Activated B cell treated with CpG ODN at 0.5 μM for 24 hours (primary cell): ENCODE data around the gene EPX. TPM values are rescaled to one million over a fixed set of nuclear protein-coding genes. Genes with fewer than 3 reads are reported as not detected.

Experiments
- ATAC-seq: fragments of 200-7000 bp; cut with Tn5 transposase; one replicate; pipeline ENCODE4 v1.10.0; 2021; ENCODE audit warnings: low read depth, mild to moderate bottlenecking, moderate library complexity
- CTCF ChIA-PET: fragments of 350-600 bp; sonication (Branson Sonifier 250); formaldehyde crosslinking; loops from one replicate; lab custom pipeline; 2021; ENCODE audit warnings: antibody characterized with exemption; lab: Charles Lee
- POLR2A ChIA-PET: fragments of 350-600 bp; sonication (Branson Sonifier 250); formaldehyde crosslinking; loops from one replicate; lab custom pipeline; 2021; ENCODE audit warnings: antibody characterized with exemption; lab: Charles Lee
- DNase-seq: peaks from one replicate; pipeline ENCODE4 v3.0.0; 2022
- H3K27ac Mint-ChIP-seq: one replicate; pipeline ENCODE4 v1.8.0; 2020; ENCODE audit warnings: mixed read lengths
- H3K27me3 Mint-ChIP-seq: one replicate; pipeline ENCODE4 v1.8.0; 2021; ENCODE audit warnings: mixed read lengths
- H3K36me3 Mint-ChIP-seq: one replicate; pipeline ENCODE4 v1.8.0; 2021; ENCODE audit warnings: low read depth, mixed read lengths
- H3K4me1 Mint-ChIP-seq: one replicate; pipeline ENCODE4 v1.8.0; 2021; ENCODE audit warnings: mixed read lengths
- H3K4me3 Mint-ChIP-seq: one replicate; pipeline ENCODE4 v1.8.0; 2020; ENCODE audit warnings: mild to moderate bottlenecking, mixed read lengths
- H3K9me3 Mint-ChIP-seq: one replicate; pipeline ENCODE4 v1.8.0; 2020; ENCODE audit warnings: mixed read lengths
- intact Hi-C: fragments of 100-400 bp; cut with micrococcal nuclease; formaldehyde crosslinking; loops from one replicate; pipeline ENCODE4 v1.15.1; 2024
- total RNA-seq: library from RNA; stranded (reverse); gene quantifications from 2 replicates; pipeline ENCODE4 v1.2.3, GENCODE V29; 2022
- TF ChIP-seq, protein P1 (sequence below): fragments of 200-600 bp; IDR thresholded peaks from one replicate; pipeline ENCODE4 v1.8.0; 2022; ENCODE audit warnings: antibody characterized with exemption, mild to moderate bottlenecking

EPX gene
- total RNA-seq, 1 donor from 2014 or later: not detected

DNA sequence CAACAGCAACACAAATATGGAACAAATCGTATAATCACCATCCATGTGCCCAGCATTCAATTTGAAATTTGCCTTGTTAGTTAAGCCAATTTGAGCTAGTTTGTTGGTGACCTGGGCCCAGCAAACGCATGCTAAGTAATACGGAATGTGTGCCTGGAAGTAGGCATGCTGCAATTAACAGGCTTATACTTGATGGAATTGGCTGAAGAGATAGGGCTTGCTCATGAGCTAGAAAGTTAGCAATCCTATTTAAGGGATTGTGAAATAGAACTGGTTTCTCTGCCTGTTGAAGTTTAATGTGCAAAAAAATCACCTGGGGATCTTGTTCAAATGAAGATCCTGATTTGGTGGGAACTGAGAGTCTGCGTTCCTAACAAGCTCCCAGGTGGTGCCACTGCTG is 37.4 kb downstream of the EPX start:
- Mint-ChIP-seq H3K27me3 (peaks cover 6% of the 10 kb centered on the region), H3K27ac (no peak overlapping the region), H3K36me3 (no peaks in the 10 kb centered on the region), H3K4me3 (no peak overlapping the region), H3K4me1 (peaks cover 30% of the 10 kb centered on the region), H3K9me3 (no peaks in the 10 kb centered on the region)
- no peak for ATAC-seq
- ChIA-PET POLR2A (interaction anchor here (3.4 kb wide), 1 partner anchor 11 kb away, joined by 18 read pairs; the partner anchor contains the start of gene MKS1), CTCF (interaction anchor here (1.0 kb wide), 1 partner anchor 14 kb away, joined by 3 read pairs; no protein-coding TSS in a partner anchor)
- TF ChIP-seq, protein P1, sequence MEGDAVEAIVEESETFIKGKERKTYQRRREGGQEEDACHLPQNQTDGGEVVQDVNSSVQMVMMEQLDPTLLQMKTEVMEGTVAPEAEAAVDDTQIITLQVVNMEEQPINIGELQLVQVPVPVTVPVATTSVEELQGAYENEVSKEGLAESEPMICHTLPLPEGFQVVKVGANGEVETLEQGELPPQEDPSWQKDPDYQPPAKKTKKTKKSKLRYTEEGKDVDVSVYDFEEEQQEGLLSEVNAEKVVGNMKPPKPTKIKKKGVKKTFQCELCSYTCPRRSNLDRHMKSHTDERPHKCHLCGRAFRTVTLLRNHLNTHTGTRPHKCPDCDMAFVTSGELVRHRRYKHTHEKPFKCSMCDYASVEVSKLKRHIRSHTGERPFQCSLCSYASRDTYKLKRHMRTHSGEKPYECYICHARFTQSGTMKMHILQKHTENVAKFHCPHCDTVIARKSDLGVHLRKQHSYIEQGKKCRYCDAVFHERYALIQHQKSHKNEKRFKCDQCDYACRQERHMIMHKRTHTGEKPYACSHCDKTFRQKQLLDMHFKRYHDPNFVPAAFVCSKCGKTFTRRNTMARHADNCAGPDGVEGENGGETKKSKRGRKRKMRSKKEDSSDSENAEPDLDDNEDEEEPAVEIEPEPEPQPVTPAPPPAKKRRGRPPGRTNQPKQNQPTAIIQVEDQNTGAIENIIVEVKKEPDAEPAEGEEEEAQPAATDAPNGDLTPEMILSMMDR: no peak
- no peak for DNase-seq
- intact Hi-C loops: no loop called here

DNA sequence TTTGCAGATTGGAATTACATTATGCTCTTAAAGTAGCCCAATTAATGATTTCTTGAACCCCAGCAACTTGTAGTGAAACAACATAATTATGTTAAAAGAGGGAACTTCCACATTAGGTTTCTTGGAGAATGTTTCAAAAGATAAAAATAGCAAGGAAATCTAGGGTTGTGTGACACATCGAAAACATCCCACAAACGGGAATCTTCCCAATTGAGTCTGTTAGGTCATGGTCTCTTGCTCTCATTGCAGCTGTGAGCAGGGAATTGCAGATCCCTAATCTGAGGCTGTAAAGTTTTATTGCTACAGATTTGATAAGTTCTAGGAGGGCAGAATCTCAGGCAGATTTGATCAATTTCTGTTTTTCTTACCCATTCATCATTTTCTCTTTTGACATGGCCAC is 39.1 kb downstream of the EPX start:
- POLR2A ChIA-PET: interaction anchor here (1.6 to 3.4 kb wide), 4 partner anchors 12 to 400 kb away, joined by 5 to 19 read pairs (median 12); partner anchors contain the start of gene MKS1

DNA sequence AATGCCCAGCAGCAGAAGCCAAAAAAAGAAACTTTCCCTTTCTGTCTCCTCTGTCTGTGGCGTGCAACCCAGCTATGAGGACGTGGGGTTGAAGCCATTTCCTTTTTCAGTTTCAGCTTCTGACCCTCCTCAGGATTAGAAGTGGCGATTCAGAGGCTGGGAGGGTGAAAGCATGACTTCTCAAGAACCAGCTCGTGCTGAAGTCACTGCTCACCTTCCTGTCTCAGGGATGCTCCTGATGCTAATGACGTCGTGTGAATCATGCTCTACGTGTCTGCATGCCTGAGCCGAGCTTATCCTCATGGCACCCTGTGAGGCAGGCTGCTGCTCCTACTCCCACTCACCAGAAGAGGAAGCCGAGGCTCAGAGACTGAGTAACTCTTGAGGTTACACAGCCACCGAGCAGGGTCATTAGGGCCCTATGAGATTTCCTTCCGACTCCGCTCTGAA is 40.2 kb downstream of the EPX start:
- TF ChIP-seq, protein P1: no peak
- Mint-ChIP-seq H3K27ac (peak overlapping the region; percentile 90), H3K9me3 (no peaks in the 10 kb centered on the region), H3K4me3 (peak overlapping the region; percentile 51), H3K4me1 (peaks cover 30% of the 10 kb centered on the region), H3K36me3 (no peaks in the 10 kb centered on the region), H3K27me3 (peaks cover 2% of the 10 kb centered on the region)
- POLR2A ChIA-PET: interaction anchor here (0.9 to 1.7 kb wide), 8 partner anchors 13 to 399 kb away, joined by 3 to 19 read pairs (median 4); partner anchors contain the start of gene MKS1
- intact Hi-C loops: loop anchor here (1.0 kb wide), 2 partner anchors 13 to 17 kb away; partner anchors contain the start of gene MKS1
- DNase-seq: peak; percentile 29
- peak; percentile 76 for ATAC-seq
- CTCF ChIA-PET: interaction anchor here (1.0 to 3.0 kb wide), 5 partner anchors 14 to 85 kb away, joined by 3 to 23 read pairs (median 4); partner anchors contain the start of gene MKS1

More for the DNA sequence above, 39.1 kb downstream of the EPX start:
- no peak for ATAC-seq
- Mint-ChIP-seq H3K27me3 (peaks cover 3% of the 10 kb centered on the region), H3K4me3 (no peak overlapping the region), H3K36me3 (no peaks in the 10 kb centered on the region), H3K4me1 (peaks cover 30% of the 10 kb centered on the region), H3K9me3 (no peaks in the 10 kb centered on the region), H3K27ac (peak overlapping the region; percentile 90)
- intact Hi-C loops: no loop called here
- no peak for DNase-seq
- TF ChIP-seq, protein P1: no peak
- CTCF ChIA-PET: interaction anchor here (3.0 kb wide), 1 partner anchor 18 kb away, joined by 23 read pairs; no protein-coding TSS in a partner anchor

DNA sequence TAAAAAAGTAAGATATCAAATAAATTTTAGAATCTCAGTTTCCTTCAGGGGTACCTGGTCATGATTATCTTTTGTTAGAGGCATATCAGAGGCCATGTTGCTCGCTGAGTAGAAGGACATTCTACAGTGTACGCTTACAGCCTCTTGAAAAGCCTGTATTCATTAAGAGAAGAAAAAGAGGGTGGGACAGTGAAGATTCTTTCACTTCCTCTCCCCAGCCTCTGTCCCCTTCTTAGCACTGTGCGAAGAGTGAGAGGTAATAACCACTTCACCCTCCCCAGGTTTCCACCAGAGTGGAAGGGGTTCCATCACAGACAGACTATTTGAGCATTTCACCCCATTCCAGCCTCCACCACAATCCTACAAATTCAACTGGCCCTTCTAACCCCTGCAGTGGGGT is 41.0 kb downstream of the EPX start:
- Mint-ChIP-seq H3K9me3 (no peaks in the 10 kb centered on the region), H3K4me3 (peak overlapping the region; percentile 47), H3K27ac (peak overlapping the region; percentile 69), H3K4me1 (peaks cover 30% of the 10 kb centered on the region), H3K36me3 (no peaks in the 10 kb centered on the region), H3K27me3 (no peaks in the 10 kb centered on the region)
- DNase-seq (no peak), ATAC-seq (peak; percentile 91)
- TF ChIP-seq, protein P1: no peak
- ChIA-PET CTCF (interaction anchor here (1.0 to 3.0 kb wide), 4 partner anchors 13 to 16 kb away, joined by 3 to 23 read pairs (median 6); partner anchors contain the start of gene MKS1), POLR2A (interaction anchor here (1.3 to 1.7 kb wide), 6 partner anchors 14 to 398 kb away, joined by 3 to 19 read pairs (median 6); partner anchors contain the start of gene MKS1)
- intact Hi-C loops: loop anchor here (1.0 kb wide), 2 partner anchors 14 to 16 kb away; partner anchors contain the start of gene MKS1

DNA sequence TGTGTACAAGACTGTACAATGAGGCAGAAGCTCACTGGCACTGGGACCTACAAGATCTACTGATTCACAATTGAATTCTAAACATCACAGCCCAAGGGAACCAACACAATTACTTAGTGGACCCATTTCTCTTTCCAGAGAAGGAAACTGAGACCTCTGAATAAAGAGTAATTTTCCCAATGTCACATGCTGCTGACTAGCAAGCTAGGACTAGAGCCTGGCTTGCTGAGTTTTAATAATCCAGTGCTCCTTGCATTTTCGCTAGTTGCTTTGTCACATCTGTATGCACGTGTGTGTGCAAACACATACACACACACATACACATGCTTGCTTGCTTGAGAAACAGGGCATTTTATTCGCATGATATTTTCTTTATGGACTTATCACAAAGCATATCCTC is 42.0 kb downstream of the EPX start:
- no peaks in the 10 kb centered on the region for H3K36me3 Mint-ChIP-seq

More for the DNA sequence above, 42.0 kb downstream of the EPX start:
- ChIA-PET CTCF (no interaction called here), POLR2A (no interaction called here)
- Mint-ChIP-seq H3K9me3 (no peaks in the 10 kb centered on the region), H3K27ac (no peak overlapping the region), H3K4me3 (no peak overlapping the region), H3K4me1 (peaks cover 30% of the 10 kb centered on the region), H3K27me3 (peaks cover 3% of the 10 kb centered on the region)
- DNase-seq (no peak), ATAC-seq (no peak)
- intact Hi-C loops: no loop called here
- TF ChIP-seq, protein P1: no peak
